PC-9 (cell line): ENCODE measurements around the gene RCBTB2.

Experiments used
- CTCF ChIP-seq: fragments of 200-600 bp; sonication (generic); conservative IDR thresholded peaks from 2 replicates; pipeline ENCODE4 v1.6.1; 2017; ENCODE audit warnings: mixed run types, antibody characterized with exemption, mild to moderate bottlenecking, moderate library complexity
- EZH2 ChIP-seq: fragments of 200-600 bp; sonication (generic); IDR thresholded peaks from 2 replicates; pipeline ENCODE4 v1.8.0; 2017; ENCODE audit warnings: antibody characterized with exemption, low read depth

GRCh38 chr13:48574041-48574796 is 41.3 kb upstream of the RCBTB2 start:
- TF ChIP-seq CTCF = no peak
- TF ChIP-seq EZH2 = no peak
